Measurements from ENCODE around the gene OSTF1. TPM values are rescaled to one million over a fixed set of nuclear protein-coding genes. Genes with fewer than 3 reads are reported as not detected.

The OSTF1 gene
- total RNA-seq, 1 donor from 2014 or later: 13.3 TPM

DNA sequence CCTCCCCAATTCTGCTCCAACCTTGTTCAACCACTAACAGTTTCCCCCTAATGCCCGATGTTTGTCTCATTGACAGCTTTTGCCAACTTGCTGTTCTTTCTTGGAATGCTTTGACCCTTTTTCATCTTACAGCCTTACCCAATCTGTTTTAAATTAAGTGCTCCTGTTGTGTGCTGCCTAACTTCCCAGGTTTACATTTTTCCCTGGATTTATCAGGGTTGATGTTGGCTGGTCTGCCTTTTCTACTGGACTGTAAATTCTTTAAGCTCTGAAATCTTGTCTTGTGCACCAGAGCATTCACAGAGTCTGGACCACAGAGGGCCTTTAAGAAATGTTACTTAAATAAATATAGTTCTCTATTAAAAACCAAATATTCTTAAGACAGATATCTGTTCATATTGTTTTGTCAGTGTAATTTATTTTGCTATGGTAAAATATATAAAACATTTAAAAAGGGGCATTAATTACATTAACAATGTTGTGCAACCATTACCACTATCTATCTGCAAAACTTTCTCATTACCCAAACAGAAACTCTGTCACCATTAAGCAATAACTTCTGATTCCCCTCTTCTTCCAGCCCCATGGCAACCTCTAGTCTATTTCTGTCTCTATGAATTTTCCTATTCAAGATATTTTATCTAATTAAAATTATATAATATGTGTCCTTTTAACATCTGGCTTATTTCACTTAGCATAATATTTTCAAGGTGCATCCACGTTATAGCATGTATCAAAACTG is 73.0 kb downstream of the OSTF1 start:
- Mint-ChIP-seq H3K27ac (peak overlapping the region; percentile 18), H3K36me3 (peaks cover 28% of the 10 kb centered on the region), H3K27me3 (ENCODE audit: low read depth) (no peaks in the 10 kb centered on the region), H3K4me1 (no peaks in the 10 kb centered on the region), H3K4me3 (no peak overlapping the region), H3K9me3 (peaks cover 34% of the 10 kb centered on the region)
- TF ChIP-seq, protein P1, sequence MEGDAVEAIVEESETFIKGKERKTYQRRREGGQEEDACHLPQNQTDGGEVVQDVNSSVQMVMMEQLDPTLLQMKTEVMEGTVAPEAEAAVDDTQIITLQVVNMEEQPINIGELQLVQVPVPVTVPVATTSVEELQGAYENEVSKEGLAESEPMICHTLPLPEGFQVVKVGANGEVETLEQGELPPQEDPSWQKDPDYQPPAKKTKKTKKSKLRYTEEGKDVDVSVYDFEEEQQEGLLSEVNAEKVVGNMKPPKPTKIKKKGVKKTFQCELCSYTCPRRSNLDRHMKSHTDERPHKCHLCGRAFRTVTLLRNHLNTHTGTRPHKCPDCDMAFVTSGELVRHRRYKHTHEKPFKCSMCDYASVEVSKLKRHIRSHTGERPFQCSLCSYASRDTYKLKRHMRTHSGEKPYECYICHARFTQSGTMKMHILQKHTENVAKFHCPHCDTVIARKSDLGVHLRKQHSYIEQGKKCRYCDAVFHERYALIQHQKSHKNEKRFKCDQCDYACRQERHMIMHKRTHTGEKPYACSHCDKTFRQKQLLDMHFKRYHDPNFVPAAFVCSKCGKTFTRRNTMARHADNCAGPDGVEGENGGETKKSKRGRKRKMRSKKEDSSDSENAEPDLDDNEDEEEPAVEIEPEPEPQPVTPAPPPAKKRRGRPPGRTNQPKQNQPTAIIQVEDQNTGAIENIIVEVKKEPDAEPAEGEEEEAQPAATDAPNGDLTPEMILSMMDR (IDR thresholded peaks at IDR 0.05; ENCODE audit: unreplicated experiment): no peak
- DNase-seq (ENCODE audit: low spot score in 2 of 2, unreplicated experiment in 2 of 2): no peak

DNA sequence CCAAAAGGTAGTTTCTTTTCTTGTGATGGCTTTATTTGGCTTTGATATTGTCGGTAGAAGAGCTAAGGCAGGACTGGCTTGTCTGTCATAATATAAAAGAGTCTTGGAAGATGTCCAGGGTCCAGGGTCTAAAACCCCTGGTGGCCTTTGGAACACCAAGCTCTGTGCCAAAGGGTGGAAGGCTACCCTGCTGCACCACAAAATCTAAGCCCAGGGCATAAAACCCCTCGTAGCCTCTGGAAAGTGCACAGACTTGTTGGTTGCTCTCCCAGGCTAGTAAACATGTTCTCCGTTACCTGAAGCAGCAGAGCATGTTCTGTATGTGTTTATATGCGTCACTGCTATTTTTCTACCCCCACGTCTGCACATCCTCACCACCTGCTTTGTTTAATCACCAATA is 75.5 kb downstream of the OSTF1 start:
- H3K4me1 Mint-ChIP-seq: no peaks in the 10 kb centered on the region
- peaks cover 56% of the 10 kb centered on the region for H3K9me3 Mint-ChIP-seq
- no peak for DNase-seq (ENCODE audit: low spot score in 2 of 2, unreplicated experiment in 2 of 2)
- no peak overlapping the region for H3K27ac Mint-ChIP-seq
- H3K4me3 Mint-ChIP-seq: no peak overlapping the region
- H3K27me3 Mint-ChIP-seq (ENCODE audit: low read depth): no peaks in the 10 kb centered on the region
- TF ChIP-seq, protein P1 (IDR thresholded peaks at IDR 0.05; ENCODE audit: unreplicated experiment): no peak
- H3K36me3 Mint-ChIP-seq: peaks cover 47% of the 10 kb centered on the region

- Mint-ChIP-seq H3K4me1 (no peaks in the 10 kb centered on the region), H3K27me3 (ENCODE audit: low read depth) (no peaks in the 10 kb centered on the region), H3K36me3 (peaks cover 47% of the 10 kb centered on the region), H3K9me3 (peaks cover 56% of the 10 kb centered on the region), H3K4me3 (no peak overlapping the region), H3K27ac (no peak overlapping the region)
- DNase-seq (ENCODE audit: low spot score in 2 of 2, unreplicated experiment in 2 of 2): no peak
- TF ChIP-seq, protein P1 (IDR thresholded peaks at IDR 0.05; ENCODE audit: unreplicated experiment): no peak
These were observed 76.3 kb downstream of the OSTF1 start for GRCh38 chr9:75164573-75164972.

- no peak overlapping the region for H3K27ac Mint-ChIP-seq
- no peak overlapping the region for H3K4me3 Mint-ChIP-seq
- TF ChIP-seq, protein P1 (IDR thresholded peaks at IDR 0.05; ENCODE audit: unreplicated experiment): no peak
- peaks cover 56% of the 10 kb centered on the region for H3K9me3 Mint-ChIP-seq
- H3K36me3 Mint-ChIP-seq: peaks cover 47% of the 10 kb centered on the region
- no peaks in the 10 kb centered on the region for H3K4me1 Mint-ChIP-seq
- DNase-seq (ENCODE audit: low spot score in 2 of 2, unreplicated experiment in 2 of 2): no peak
- no peaks in the 10 kb centered on the region for H3K27me3 Mint-ChIP-seq (ENCODE audit: low read depth)
These were observed 79.0 kb downstream of the OSTF1 start for GRCh38 chr9:75167281-75167680.

- Mint-ChIP-seq H3K27me3 (ENCODE audit: low read depth) (no peaks in the 10 kb centered on the region), H3K9me3 (peaks cover 46% of the 10 kb centered on the region), H3K4me3 (no peak overlapping the region), H3K27ac (no peak overlapping the region), H3K4me1 (no peaks in the 10 kb centered on the region), H3K36me3 (peaks cover 38% of the 10 kb centered on the region)
- TF ChIP-seq, protein P1 (IDR thresholded peaks at IDR 0.05; ENCODE audit: unreplicated experiment): no peak
- no peak for DNase-seq (ENCODE audit: low spot score in 2 of 2, unreplicated experiment in 2 of 2)
These were observed 80.2 kb downstream of the OSTF1 start for GRCh38 chr9:75168270-75169178.

Measured in mesothelial cell of epicardium (in vitro differentiated cells).